Stimulated activated CD4-positive, alpha-beta T cell treated with anti-CD3 and anti-CD28 coated beads, Interleukin-1b, Interleukin-23, amount 100 ng/mL, for 48 hours (primary cell): ENCODE results near the gene FNDC1.

ENCODE experiments used
- DNase-seq: peaks from one replicate; pipeline ENCODE4 v3.0.0-alpha.2; 2020

Gene FNDC1

DNA sequence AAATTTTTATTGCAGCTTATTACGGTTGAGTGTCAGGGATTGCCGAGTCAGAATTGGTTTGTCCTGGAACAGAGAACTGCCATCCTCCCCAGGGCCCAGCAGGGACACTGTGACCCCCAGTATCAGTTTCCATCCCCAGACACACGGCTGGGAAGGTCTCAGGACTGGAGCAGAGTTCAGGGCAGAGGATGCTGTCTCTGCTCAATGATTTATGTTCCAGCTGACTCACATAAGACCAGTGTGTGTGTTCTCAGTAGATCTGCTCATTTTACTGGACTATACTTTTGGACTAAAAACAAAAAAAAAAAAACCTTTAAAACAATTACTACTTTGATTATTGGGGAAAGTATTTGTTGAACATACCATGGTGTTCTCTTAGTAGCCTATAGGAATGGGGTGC is 44.2 kb downstream of the FNDC1 start:
- DNase-seq: no peak

DNA sequence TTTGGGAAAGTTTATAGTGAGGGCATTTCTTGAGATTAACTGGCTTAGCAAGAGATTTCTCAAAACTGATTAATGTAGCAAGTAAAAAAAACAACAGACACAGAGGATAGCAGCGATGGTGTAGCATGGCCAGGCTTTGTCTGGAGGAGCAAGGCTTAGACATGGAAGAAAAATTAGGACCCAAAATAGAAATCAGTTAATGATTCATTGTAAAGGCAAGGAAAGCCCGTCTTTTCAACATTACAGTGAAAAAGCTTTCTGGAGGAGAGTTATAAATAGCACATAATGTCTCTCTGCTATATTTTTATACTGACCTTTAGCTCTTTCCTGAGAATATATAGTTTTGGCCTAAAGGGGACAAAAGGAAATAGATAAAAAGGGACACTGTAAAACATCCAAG is 45.1 kb downstream of the FNDC1 start:
- DNase-seq: no peak

DNA sequence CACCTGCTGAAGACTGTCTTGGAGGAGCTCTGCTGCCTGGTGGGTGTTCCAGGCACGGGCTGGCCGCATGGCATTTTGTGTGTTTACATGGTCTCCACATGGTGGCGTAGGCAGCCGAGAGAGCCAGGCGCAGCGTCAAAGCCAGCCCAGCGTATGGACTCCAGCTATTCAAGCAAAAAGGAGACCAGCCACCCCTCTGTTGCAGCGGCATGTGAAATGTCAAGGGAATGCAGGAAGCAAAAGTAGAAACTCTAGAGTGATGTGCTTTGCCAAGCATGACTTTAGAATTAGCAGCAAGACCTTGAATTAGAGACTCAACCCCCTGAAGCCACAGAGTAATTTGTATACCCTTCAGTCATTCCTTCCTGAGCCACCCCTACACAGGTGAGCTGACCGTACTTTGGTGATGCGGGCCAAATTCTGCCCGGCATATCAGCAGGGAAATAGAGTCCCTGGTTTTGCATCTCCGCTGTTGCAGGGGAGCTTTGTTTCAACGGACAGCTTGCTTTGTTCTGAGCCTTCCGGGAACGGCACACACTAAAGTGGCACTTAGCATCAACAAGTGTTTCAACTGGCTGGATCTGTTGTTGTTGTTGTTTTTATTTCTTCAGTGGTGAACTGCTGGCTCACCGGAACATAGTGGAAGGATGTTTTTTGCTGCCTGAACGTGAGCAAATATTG is 48.5 kb downstream of the FNDC1 start:
- peak; percentile 25 for DNase-seq

DNA sequence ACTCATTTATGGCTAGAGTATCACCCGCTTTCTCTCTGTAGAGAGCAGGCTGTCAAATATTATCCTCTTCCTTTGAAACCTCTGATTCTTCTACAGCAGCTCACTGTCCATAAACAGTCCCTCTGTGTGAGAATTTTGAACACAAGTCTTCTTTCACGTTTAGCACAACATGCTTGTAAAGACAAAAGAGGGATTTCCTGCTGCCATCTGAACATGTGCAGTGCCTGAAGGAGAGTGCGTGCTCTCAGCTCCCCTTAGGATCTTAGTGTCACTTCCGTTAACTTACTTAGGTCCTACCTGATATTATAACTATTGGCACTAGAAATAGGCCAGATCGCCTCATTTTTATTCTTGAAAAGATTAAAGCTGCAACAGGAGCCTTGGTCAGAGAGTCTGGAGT is 50.9 kb downstream of the FNDC1 start:
- DNase-seq: no peak

DNA sequence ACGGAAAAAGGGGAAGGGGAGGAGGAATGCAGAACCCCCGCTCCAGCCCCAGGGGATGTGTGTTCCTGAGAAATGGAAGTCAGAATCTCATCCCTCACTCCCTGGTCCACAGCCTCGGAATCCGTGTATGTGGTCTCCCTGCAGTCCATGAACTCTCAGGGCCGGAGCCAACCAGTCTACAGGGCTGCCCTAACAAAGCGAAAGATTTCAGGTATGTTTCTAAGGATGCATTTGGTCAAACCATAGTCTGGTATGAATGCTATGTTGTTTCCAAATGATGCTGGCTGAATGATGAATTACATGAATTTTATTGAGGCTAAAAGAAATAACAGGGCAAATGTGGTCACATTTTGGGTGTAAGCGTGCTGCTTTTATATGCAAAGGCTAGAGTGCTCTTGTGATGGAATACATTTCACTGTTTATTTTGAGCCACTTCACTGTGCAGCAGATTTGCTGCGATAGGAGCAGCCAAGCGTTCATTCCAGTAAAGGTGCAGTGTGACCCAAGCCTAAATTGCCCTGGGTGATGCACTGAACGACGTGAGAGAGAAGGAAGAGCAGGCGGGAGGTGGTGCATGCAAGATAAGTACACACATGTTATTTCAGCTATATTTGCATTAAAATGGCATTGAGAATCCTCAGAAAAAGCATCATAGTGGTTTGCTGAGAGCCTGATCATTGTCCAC is 52.4 kb downstream of the FNDC1 start:
- DNase-seq: no peak

DNA sequence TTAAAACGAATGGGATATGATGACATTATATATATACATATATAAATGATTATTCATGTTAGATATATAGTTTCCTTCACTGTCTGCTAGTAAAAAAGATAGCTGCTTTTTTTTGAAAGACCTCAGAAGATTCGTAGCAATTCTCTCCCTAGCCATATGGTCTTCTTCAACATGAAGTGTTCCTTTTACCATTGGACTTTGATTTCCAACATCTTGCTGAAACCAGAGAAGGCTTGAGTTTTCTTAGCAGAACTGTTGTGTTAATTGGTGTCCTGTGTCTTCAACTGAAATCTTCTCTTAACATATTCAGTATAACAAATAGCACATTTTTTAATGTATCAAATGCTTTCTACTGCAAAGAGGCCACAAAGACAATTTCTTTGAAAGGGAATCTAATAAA is 55.3 kb downstream of the FNDC1 start:
- no peak for DNase-seq

DNA sequence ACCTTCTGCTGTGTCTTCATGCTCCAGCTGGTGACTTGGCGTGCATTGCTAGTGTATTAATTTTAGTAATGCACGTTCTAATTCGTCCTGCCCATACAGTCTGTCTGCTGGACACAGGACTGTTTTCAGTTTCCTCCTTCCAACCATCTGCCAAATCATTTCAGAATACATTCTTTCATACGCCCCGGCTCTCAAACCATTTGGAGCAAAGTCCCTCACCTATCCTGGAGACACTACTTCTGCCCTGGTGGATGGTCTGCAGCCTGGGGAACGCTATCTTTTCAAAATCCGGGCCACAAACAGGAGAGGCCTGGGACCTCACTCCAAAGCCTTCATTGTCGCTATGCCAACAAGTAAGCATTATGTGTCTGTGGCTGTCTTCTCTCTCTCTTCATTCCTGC is 60.5 kb downstream of the FNDC1 start:
- no peak for DNase-seq

DNA sequence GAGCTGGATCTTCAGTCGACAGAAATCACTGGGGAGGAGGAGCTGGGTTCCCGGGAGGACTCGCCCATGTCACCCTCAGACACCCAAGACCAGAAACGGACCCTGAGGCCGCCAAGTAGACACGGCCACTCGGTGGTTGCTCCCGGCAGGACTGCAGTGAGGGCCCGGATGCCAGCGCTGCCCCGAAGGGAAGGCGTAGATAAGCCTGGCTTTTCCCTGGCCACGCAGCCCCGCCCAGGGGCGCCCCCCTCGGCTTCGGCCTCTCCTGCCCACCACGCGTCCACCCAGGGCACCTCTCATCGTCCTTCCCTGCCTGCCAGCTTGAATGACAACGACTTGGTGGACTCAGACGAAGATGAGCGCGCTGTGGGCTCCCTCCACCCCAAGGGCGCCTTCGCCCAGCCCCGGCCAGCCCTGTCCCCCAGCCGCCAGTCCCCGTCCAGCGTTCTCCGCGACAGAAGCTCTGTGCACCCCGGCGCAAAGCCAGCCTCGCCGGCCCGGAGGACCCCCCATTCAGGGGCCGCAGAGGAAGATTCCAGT is 63.0 kb downstream of the FNDC1 start:
- no peak for DNase-seq

DNA sequence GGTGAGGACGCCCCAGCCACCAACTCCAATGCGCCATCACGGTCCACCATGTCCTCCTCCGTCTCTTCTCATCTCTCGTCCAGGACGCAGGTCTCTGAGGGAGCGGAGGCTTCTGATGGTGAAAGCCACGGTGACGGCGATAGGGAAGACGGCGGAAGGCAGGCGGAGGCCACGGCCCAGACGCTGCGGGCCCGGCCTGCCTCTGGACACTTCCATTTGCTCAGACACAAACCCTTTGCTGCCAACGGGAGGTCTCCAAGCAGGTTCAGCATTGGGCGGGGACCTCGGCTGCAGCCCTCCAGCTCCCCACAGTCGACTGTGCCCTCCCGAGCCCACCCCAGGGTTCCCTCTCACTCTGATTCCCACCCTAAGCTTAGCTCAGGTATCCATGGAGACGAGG is 63.6 kb downstream of the FNDC1 start:
- no peak for DNase-seq

DNA sequence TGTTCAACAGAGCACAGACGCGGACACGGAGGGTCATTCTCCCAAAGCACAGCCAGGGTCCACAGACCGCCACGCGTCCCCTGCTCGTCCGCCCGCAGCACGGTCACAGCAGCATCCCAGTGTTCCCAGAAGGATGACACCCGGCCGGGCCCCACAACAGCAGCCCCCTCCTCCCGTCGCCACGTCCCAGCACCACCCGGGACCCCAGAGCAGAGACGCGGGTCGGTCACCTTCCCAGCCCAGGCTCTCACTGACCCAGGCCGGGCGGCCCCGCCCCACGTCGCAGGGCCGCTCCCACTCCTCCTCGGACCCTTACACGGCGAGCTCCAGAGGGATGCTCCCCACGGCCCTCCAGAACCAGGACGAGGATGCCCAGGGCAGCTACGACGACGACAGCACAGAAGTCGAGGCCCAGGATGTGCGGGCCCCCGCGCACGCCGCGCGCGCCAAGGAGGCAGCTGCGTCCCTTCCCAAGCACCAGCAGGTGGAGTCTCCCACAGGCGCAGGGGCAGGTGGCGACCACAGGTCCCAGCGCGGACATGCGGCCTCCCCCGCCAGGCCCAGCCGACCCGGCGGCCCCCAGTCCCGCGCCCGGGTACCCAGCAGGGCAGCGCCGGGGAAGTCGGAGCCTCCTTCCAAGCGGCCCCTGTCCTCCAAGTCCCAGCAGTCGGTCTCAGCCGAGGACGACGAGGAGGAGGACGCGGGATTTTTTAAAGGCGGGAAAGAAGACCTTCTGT is 64.3 kb downstream of the FNDC1 start:
- no peak for DNase-seq

DNA sequence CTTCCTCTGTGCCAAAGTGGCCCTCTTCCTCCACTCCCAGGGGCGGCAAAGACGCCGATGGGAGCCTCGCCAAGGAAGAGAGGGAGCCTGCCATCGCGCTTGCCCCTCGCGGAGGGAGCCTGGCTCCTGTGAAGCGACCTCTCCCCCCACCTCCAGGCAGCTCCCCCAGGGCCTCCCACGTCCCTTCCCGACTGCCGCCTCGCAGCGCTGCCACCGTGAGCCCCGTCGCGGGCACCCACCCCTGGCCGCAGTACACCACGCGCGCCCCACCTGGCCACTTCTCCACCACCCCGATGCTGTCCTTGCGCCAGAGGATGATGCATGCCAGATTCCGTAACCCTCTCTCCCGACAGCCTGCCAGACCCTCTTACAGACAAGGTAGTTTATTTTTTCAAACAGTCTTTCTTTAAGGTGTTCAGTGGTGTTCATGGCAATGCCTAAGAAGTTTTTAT is 64.9 kb downstream of the FNDC1 start:
- DNase-seq: no peak

DNA sequence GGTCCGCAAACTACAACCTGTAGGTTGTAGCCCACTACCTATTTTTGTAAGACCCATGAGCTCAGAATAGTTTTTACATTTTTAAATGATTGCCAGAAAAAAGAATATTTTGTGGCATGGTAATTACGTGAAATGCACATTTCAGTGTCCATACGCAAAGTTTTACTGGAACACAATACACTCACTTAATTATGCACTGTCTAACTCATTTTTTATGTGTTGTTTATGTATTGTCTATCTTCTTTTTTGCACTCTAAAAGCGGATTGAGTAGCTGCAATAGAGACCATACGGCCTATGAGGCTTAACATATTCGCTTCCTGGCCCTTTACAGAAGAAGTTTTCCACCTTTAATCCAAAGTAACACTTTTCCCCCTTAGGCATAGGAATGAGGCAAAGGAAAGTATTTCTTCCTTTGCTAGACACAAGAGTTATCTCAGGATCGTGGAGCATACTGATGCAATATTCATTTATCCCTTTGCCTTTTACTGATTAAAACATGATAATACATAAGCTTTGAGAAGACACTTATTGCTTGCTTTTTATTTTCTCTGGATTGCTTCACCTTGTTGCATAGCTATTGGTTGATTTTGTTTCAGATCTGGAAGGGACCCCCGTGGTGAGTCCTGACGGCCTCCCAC is 69.8 kb downstream of the FNDC1 start:
- no peak for DNase-seq

DNA sequence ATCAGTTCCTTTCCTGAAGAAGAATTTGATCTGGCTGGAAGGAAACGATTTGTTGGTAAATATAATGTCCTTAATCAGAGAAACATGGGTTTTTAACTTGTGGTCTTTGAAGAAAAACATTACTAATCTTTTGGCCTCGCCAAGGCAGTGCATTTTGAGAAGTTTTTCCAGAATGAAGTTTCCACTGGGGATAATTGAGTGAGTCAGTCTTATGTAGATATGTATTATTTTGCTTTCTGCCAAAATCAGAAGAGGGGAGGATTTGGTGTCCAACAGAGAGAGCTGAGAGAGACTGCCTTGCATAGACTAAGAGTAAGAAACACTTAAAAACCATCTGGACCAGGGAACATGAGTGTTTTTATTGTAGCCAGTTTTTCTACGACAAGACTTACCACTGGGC is 79.9 kb downstream of the FNDC1 start:
- no peak for DNase-seq

DNA sequence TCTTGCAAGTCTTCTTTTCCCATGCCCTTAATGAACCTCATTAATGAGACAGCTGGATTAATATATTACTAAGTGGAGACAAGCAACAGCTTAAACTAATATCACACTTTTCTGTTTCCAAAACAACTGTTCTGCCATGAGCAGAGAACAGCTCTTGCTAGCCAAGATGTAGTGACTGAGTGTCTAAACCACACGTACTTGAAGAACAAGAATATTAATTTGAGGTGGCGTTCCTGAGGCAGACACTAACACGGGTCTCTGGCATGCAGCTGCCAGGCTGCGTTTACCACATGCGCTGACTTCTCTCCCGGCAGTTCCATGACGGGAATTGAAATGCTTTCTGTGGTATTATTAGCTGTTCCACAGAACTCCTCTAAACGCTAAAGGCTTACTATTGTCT is 80.6 kb downstream of the FNDC1 start:
- DNase-seq: no peak

DNA sequence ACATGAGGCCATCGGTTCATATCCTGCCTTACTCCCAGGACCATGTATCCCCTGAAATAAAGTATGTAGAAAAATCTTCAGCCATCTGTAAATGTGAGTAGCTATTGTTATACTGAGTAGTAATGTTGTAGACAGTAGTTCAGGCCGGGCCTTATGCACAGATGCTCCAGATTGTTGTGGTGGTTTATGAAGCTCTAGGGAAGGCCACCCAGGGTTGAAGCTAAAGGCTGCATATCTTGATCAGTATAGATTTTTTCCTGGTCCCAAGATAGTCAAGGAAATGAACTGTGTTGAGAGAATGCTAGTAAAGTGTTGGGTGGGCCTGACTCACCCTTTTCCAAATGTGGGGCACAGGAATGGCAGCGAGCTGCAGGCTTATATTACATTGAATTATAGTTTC is 81.4 kb downstream of the FNDC1 start:
- no peak for DNase-seq

DNA sequence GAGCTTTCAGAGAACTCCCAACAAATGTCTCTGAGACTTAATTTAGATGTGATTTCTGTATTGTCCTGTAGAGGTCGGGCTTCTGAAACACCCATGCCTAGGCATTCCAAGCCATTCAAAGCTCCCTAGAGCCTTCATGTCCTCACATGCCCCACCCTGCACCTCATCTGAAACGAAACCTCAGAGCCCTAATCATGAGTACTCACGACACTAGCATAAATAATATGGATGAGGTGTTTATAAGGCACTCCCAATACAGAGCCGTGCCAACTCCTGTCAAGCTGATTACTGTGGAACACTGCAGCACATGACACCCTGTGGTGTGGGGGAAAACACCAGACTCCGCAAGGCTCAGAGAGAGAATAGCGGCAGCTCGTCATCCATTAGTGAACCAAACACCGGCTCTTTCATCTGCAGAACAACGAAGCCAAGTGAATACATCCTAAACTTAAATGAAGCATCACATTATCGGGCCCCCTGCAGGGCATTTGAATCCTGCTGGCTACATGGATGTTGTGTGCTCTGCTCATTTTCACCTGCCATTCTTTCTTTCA is 83.8 kb downstream of the FNDC1 start:
- DNase-seq: no peak

DNA sequence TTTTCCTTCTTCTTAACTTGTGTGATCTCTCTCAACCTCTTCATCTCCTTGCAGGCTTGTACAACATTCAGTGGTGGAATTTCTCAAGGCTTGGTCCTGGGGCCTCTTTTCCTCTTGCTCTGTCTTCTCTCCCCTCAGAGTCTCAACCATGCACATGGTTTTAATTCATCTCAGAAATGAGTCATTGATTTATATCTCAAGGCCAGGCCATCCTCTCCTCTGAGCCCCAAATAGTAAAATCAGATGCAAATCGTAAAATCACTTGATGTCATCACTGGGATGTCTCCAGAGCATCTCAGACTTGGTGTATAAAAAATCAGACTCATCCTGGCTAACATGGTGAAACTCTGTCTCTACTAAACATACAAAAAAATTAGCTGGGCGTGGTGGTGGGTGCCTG is 85.0 kb downstream of the FNDC1 start:
- DNase-seq: no peak

DNA sequence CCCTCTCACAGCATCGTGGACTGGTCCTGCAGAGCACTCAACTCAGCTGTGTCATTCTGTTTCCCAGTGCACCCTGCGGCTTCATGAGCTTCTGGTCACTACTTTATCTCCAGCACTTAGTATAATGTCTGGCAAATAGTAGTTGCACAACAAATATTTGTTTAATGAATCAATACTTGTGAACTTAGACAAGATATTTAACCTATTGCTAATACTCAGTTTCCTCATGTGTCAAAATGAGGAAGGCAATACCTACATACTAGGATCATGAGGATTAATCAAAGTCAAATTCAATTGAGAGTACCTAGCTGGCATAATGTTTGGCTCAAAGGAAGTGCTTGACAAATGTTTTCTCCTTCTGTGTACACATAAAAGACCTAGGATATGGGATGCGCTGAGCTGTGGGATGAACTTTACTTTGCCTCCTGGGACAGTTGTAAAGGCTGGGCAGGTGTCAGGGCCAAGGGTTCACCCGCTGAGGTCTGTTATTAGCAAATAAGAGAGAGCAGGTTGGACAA is 86.3 kb downstream of the FNDC1 start:
- DNase-seq: no peak

DNA sequence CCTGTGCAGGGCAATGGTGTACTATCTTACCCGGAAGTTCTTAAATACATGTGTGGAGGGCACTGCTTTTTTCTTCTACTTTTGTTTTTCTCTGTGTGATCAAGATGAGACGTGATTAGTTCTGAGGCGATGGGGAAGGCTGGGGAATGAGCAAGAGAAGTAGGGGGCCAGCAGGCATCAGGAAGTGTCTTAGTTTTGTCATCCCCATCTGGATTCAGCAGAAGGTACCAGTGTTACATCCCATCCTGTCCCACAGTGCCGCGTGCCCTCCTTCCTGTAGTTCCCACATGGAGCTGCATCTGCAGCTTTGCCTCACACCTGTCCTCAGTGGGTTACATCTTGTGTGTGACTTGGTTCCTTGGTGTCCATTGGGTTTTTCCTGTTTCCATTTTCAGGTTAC is 86.9 kb downstream of the FNDC1 start:
- DNase-seq: no peak

DNA sequence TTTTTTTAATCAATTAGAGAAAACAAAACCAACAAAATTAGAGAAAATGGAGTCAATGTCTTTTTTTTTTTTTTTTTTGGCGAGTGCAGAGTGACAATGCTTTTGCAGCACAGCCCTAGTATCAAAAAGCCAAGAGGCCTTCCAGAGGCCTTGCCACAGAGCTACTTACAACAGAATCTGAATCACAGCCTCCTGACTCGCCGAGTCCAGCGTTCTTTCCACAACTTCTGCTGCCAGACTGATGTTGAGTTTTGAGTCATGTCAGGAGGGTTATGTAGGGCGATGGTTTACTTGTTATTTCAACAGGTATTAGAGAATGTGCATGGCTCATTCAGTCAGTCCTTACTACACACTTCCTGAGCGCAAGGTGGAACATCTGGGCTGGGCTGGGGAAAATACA is 88.6 kb downstream of the FNDC1 start:
- DNase-seq: peak; percentile 8

DNA sequence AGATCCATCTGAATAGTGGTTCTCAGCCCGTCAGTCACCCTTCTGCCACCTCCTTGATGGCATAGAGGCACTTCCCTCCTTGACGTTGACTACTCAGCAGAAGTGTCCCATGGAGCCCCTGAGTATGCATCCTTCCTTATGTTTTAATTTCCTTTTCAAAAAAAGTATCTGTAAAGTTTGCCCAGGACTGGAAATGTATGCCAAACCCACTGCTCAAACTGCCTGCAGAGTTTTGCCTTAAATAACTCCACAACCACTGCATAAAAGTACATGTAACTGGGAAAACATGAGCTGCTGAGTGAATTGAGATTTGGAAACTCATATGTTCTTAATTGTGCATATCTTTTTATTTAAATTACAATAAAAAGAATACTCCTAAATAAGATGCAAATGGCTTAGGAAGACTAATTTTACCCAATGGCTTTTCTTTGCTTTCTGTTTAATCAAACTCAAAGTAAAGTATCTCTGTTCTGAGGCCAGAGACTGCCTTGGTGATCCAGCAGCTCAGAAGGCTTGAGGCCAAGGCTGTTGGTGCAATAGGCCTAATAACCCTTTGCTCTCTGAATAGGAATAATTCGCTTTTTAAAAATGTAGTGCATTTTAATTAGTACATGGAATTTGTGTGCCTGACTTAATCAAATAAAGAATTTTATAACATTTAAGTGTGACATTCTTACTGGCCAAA is 90.4 kb downstream of the FNDC1 start:
- DNase-seq: no peak

DNA sequence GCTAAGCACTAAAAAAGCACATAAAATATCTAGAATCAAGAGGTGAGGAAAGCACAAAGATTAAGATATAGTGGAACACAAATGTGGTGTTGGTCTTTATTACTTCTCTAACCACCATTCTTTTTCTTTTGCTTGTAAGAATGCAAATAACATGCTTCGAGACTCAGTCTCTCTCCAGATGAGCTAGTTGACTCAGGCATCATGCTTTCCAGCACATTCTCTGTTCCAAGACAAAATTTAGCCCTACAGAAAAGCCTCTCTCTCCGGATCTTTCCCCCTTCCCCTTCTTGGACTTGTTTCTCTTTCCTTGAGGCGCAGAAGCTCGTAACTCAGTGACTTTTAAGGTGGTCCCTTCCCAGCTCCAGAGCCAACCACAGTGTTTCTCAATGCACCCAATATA is 91.0 kb downstream of the FNDC1 start:
- DNase-seq: no peak
